22Rv1 (cell line): ENCODE data around the gene TM4SF20.

Experiments used
- CTCF ChIP-seq: fragments of 450-650 bp; IDR thresholded peaks from 2 replicates; pipeline ENCODE4 v1.5.1; 2017; ENCODE audit warnings: mild to moderate bottlenecking
- ZFX ChIP-seq: fragments of 450-650 bp; IDR thresholded peaks from 2 replicates; pipeline ENCODE4 v1.6.1; 2017; ENCODE audit warnings: antibody characterized with exemption, borderline replicate concordance

- no peak for TF ChIP-seq CTCF
- TF ChIP-seq ZFX: no peak
These were observed 5.7 kb downstream of the TM4SF20 start for GRCh38 chr2:227373389-227373788.
